Neural cell (in vitro differentiated cells): ENCODE results near the gene ZNF805. TPM values are rescaled to one million over a fixed set of nuclear protein-coding genes. Genes with fewer than 3 reads are reported as not detected.

Experiments
- H2AFZ ChIP-seq: fragments of 200-600, 300-800 bp; sonication (generic), shearing (Covaris generic); 2 replicates; pipeline ENCODE4 v1.6.0; 2014; ENCODE audit warnings: low read depth, mild to moderate bottlenecking, antibody characterized with exemption, low read length, moderate library complexity
- H3F3A ChIP-seq: fragments of 200-600 bp; shearing (Covaris generic); 2 replicates; pipeline ENCODE4 v1.6.1; 2016; ENCODE audit warnings: mild to moderate bottlenecking, moderate library complexity, mixed read lengths, antibody characterized with exemption, low read length; ENCODE audit not compliant: insufficient read depth, poor library complexity, severe bottlenecking
- H3K27ac ChIP-seq: fragments of 200-600, 300-800 bp; sonication (generic), shearing (Covaris generic); 2 replicates; pipeline ENCODE4 v1.5.1; 2014; ENCODE audit warnings: mild to moderate bottlenecking, low read length, moderate library complexity
- H3K27me3 ChIP-seq: fragments of 300-800, 200-600 bp; sonication (generic), shearing (Covaris generic); 2 replicates; pipeline ENCODE4 v1.6.0; 2014; ENCODE audit warnings: mild to moderate bottlenecking, low read depth, low read length, moderate library complexity; ENCODE audit not compliant: insufficient read depth
- H3K36me3 ChIP-seq: fragments of 300-800, 200-600 bp; sonication (generic), shearing (Covaris generic); 2 replicates; pipeline ENCODE4 v1.5.1; 2014; ENCODE audit warnings: mild to moderate bottlenecking, antibody characterized with exemption, low read length, moderate library complexity; ENCODE audit not compliant: insufficient read depth
- H3K4me2 ChIP-seq: fragments of 300-800, 200-600 bp; sonication (generic), shearing (Covaris generic); 2 replicates; pipeline ENCODE4 v1.6.0; 2014; ENCODE audit warnings: mild to moderate bottlenecking, low read length
- H3K4me3 ChIP-seq: fragments of 300-800, 200-600 bp; sonication (generic), shearing (Covaris generic); 2 replicates; pipeline ENCODE4 v1.5.1; 2014; ENCODE audit warnings: mild to moderate bottlenecking, low read length, moderate library complexity
- H3K79me2 ChIP-seq: fragments of 200-600 bp; shearing (Covaris generic); replicated peaks from 2 replicates; pipeline ENCODE4 v1.6.0; 2014; ENCODE audit warnings: mild to moderate bottlenecking, low read length, moderate library complexity; ENCODE audit not compliant: insufficient read depth
- H3K9ac ChIP-seq: fragments of 300-800, 200-600 bp; sonication (generic), shearing (Covaris generic); 2 replicates; pipeline ENCODE4 v1.6.1; 2016; ENCODE audit warnings: mild to moderate bottlenecking, low read length, mixed read lengths
- H3K9me2 ChIP-seq: fragments of 200-600 bp; shearing (Covaris generic); 2 replicates; pipeline ENCODE4 v1.6.1; 2016; ENCODE audit warnings: mild to moderate bottlenecking, low read length, mixed read lengths; ENCODE audit not compliant: insufficient read depth
- H3K9me3 ChIP-seq: fragments of 200-600, 300-800 bp; sonication (generic), shearing (Covaris generic); 2 replicates; pipeline ENCODE4 v1.6.1; 2016; ENCODE audit warnings: mild to moderate bottlenecking, mixed run types, low read length, moderate library complexity, mixed read lengths
- H4K20me1 ChIP-seq: fragments of 200-600 bp; shearing (Covaris generic); 2 replicates; pipeline ENCODE4 v1.6.1; 2016; ENCODE audit warnings: mild to moderate bottlenecking, mixed run types; ENCODE audit not compliant: insufficient read depth
- CTCF ChIP-seq: fragments of 450-650 bp; IDR thresholded peaks from 2 replicates; pipeline ENCODE4 v1.5.1; 2014; ENCODE audit warnings: antibody characterized with exemption, mild to moderate bottlenecking, moderate library complexity; ENCODE audit not compliant: poor library complexity, severe bottlenecking
- EP300 ChIP-seq: fragments of 450-650 bp; conservative IDR thresholded peaks from 2 replicates; pipeline ENCODE4 v1.6.1; 2014; ENCODE audit warnings: antibody characterized with exemption, mild to moderate bottlenecking, moderate library complexity; ENCODE audit not compliant: poor library complexity, severe bottlenecking
- EZH2 ChIP-seq: fragments of 200-600, 300-800 bp; shearing (Covaris generic), sonication (generic); IDR thresholded peaks from 2 replicates; pipeline ENCODE4 v1.6.1; 2014; ENCODE audit warnings: antibody characterized with exemption, low read length, borderline replicate concordance, mild to moderate bottlenecking; ENCODE audit not compliant: insufficient read depth, poor library complexity, severe bottlenecking
- MXI1 ChIP-seq: fragments of 450-650 bp; conservative IDR thresholded peaks from 2 replicates; pipeline ENCODE4 v1.6.1; 2014; ENCODE audit warnings: antibody characterized with exemption, mild to moderate bottlenecking; ENCODE audit not compliant: poor library complexity, severe bottlenecking
- POLR2AphosphoS5 ChIP-seq: IDR thresholded peaks from 2 replicates; pipeline ENCODE4 v1.6.1; 2012
- RAD21 ChIP-seq: fragments of 450-650 bp; conservative IDR thresholded peaks from 2 replicates; pipeline ENCODE4 v1.6.1; 2014; ENCODE audit warnings: antibody characterized with exemption, mild to moderate bottlenecking, moderate library complexity
- REST ChIP-seq: IDR thresholded peaks from 2 replicates; pipeline ENCODE4 v1.6.1; 2012; ENCODE audit warnings: borderline replicate concordance
- SMC3 ChIP-seq: fragments of 450-650 bp; conservative IDR thresholded peaks from 2 replicates; pipeline ENCODE4 v1.6.1; 2014; ENCODE audit warnings: antibody characterized with exemption, mild to moderate bottlenecking, moderate library complexity; ENCODE audit not compliant: poor library complexity
- TAF1 ChIP-seq: IDR thresholded peaks from 2 replicates; pipeline ENCODE4 v1.6.1; 2012; ENCODE audit warnings: low read depth
- polyA minus RNA-seq: library from RNA; depleted of rRNA, polyadenylated mRNA; stranded (reverse); fragments of >200 nt; gene quantifications from 2 replicates; pipeline ENCODE4 v1.2.3, GENCODE V29; 2014
- polyA plus RNA-seq: library from polyadenylated mRNA; depleted of rRNA; stranded (reverse); fragments of >200 nt; gene quantifications from 2 replicates; pipeline ENCODE4 v1.2.3, GENCODE V29; 2014

Gene ZNF805
- polyA plus RNA-seq (4.9 and 6.6 TPM in 2 replicates), polyA minus RNA-seq (60.1 and 72.2 TPM in 2 replicates)

GRCh38 chr19:57240311-57241090, at the start of gene ZNF805:
ZNF805 (plus strand) TSS chr19:57240632; CDS start chr19:57240892, 260 bp downstream.
- no peaks in the 10 kb centered on the region for H3K9me2 ChIP-seq
- peak; percentile 60 for TF ChIP-seq REST
- TF ChIP-seq SMC3 = peak; percentile 46
- peak; percentile 94 for TF ChIP-seq MXI1
- peak; percentile 10 for TF ChIP-seq RAD21
- peak; percentile 77 for TF ChIP-seq POLR2AphosphoS5
- peak; percentile 74 for TF ChIP-seq TAF1
- TF ChIP-seq EZH2 = no peak
- TF ChIP-seq EP300 = peak; percentile 59
- peak; percentile 33 for TF ChIP-seq CTCF
- H3K27me3 ChIP-seq = no peaks in the 10 kb centered on the region
- H4K20me1 ChIP-seq = no peaks in the 10 kb centered on the region
- H3K9me3 ChIP-seq = no peaks in the 10 kb centered on the region
- H3K9ac ChIP-seq = peak within 1 kb of the TSS; percentile 90
- H3K79me2 ChIP-seq = peaks cover 30% of the 10 kb centered on the region
- H3K27ac ChIP-seq = peak within 1 kb of the TSS; percentile 85
- no peaks in the 10 kb centered on the region for H3K36me3 ChIP-seq
- H2AFZ ChIP-seq = peak within 1 kb of the TSS; percentile 97
- peak within 1 kb of the TSS; percentile 82 for H3K4me3 ChIP-seq
- peak within 1 kb of the TSS; percentile 93 for H3K4me2 ChIP-seq
- H3F3A ChIP-seq = peaks cover 3% of the 10 kb centered on the region

- TF ChIP-seq MXI1 = peak; percentile 60
- TF ChIP-seq REST = peak; percentile 89
- TF ChIP-seq POLR2AphosphoS5 = peak; percentile 82
- TF ChIP-seq TAF1 = peak; percentile 81
- TF ChIP-seq RAD21 = peak; percentile 48
- TF ChIP-seq CTCF = no peak
- no peak for TF ChIP-seq EP300
- no peak for TF ChIP-seq EZH2
- peak; percentile 54 for TF ChIP-seq SMC3
- Histone ChIP-seq H3K27ac (peak within 1 kb of the TSS; percentile 84), H3K4me2 (peak within 1 kb of the TSS; percentile 95), H3K27me3 (no peaks in the 10 kb centered on the region), H3K9me2 (no peaks in the 10 kb centered on the region), H3K4me3 (peak within 1 kb of the TSS; percentile 98), H3K36me3 (peaks cover 6% of the 10 kb centered on the region), H3K9me3 (peaks cover 5% of the 10 kb centered on the region), H4K20me1 (no peaks in the 10 kb centered on the region), H3F3A (no peaks in the 10 kb centered on the region), H2AFZ (peak within 1 kb of the TSS; percentile 99), H3K79me2 (peaks cover 28% of the 10 kb centered on the region), H3K9ac (peak within 1 kb of the TSS; percentile 93)
Observed at GRCh38 chr19:57191141-57192076, 49.0 kb upstream of the ZNF805 start, which contains the start of gene ZNF264. ZNF264 (plus strand) TSS chr19:57191500; CDS start chr19:57191914, 414 bp downstream.
